Kidney (tissue), 14 donors: ENCODE data around the gene DUSP10. TPM values are rescaled to one million over a fixed set of nuclear protein-coding genes. Genes with fewer than 3 reads are reported as not detected.

Source experiments
- DNase-seq, 5 donors: peaks; one replicate each; pipeline ENCODE4 v3.0.0-alpha.2; 2013 to 2020
- FAIRE-seq: peaks from 2 replicates; lab custom pipeline; 2012; peaks lifted over from hg19 to GRCh38; lab: Jason Lieb, UNC
- H3K27ac ChIP-seq, 2 donors: one replicate each; pipeline ENCODE4 v1.7.0; 2013; ENCODE audit warnings: low read depth in 2 of 2, low read length in 2 of 2, inconsistent platforms in 1 of 2
- H3K27me3 ChIP-seq: one replicate; pipeline ENCODE4 v1.7.1; 2013; ENCODE audit warnings: low read length, inconsistent platforms; ENCODE audit not compliant: control insufficient read depth, insufficient read depth
- H3K36me3 ChIP-seq, 3 donors: one replicate each; pipeline versions ENCODE4 v1.7.0 to v1.7.1; 2013; ENCODE audit warnings: low read length in 3 of 3, control low read depth in 1 of 3, inconsistent platforms in 1 of 3; ENCODE audit not compliant: insufficient read depth in 3 of 3, control insufficient read depth in 2 of 3
- H3K4me1 ChIP-seq, 3 donors: one replicate each; pipeline versions ENCODE4 v1.7.0 to v1.7.1; 2013; ENCODE audit warnings: low read length in 3 of 3, inconsistent platforms in 1 of 3, low read depth in 1 of 3; ENCODE audit not compliant: control insufficient read depth in 2 of 3, insufficient read depth in 2 of 3
- H3K4me3 ChIP-seq, 3 donors: one replicate each; pipeline versions ENCODE4 v1.7.0 to v1.8.1; 2013; ENCODE audit warnings: low read length in 3 of 3, control low read depth in 1 of 3, inconsistent platforms in 1 of 3
- H3K9ac ChIP-seq, 3 donors: one replicate each; pipeline versions ENCODE4 v1.7.0 to v1.7.1; 2013; ENCODE audit warnings: low read length in 3 of 3, control low read depth in 1 of 3, inconsistent platforms in 1 of 3
- H3K9me3 ChIP-seq, 3 donors: one replicate each; pipeline versions ENCODE4 v1.7.0 to v1.7.1; 2013; ENCODE audit warnings: low read length in 3 of 3, control low read depth in 1 of 3, inconsistent platforms in 1 of 3; ENCODE audit not compliant: control insufficient read depth in 2 of 3, insufficient read depth in 1 of 3
- CTCF ChIP-seq: IDR thresholded peaks from 3 replicates; pipeline ENCODE4 v1.5.1; 2012; ENCODE audit warnings: mild to moderate bottlenecking, moderate library complexity, borderline replicate concordance; ENCODE audit not compliant: insufficient read depth; ENCODE audit errors: extremely low read depth
- intact Hi-C: fragments of 100-400 bp; cut with DNase I; formaldehyde crosslinking; loops from one replicate; pipeline ENCODE4 v1.11.1; 2022
- polyA plus RNA-seq: library from polyadenylated mRNA; stranded (reverse); fragments of 350-450 nt; fragmentation: Illumina TruSeq; extraction: RNeasy Lipid Tissue Mini Kit (QIAGEN cat#74804); gene quantifications from one replicate; pipeline ENCODE4 v1.2.3, GENCODE V29; 2014; ENCODE audit warnings: low read depth, low replicate concordance; ENCODE audit not compliant: insufficient read depth
- total RNA-seq: library from RNA; stranded (reverse); fragmentation: NEBNext Ultra II Directional; extraction: Animal tissue kit (Norgen Biotek cat#: 25700); gene quantifications from one replicate; pipeline ENCODE4 v1.2.1, GENCODE V29; 2021
- donor health status: control.
- donor health status: control.
- donor health status: control.
- donor health status: control.
- donor health status: control.
- donor health status: DM: yes; HTN: yes; CAD: no.
- donor health status: Normal renal cell carcinoma (clear cell type).

Gene DUSP10
- total and polyA plus RNA-seq, 2 donors from 2014 or later, result 1.0 to 5.3 TPM

DNA sequence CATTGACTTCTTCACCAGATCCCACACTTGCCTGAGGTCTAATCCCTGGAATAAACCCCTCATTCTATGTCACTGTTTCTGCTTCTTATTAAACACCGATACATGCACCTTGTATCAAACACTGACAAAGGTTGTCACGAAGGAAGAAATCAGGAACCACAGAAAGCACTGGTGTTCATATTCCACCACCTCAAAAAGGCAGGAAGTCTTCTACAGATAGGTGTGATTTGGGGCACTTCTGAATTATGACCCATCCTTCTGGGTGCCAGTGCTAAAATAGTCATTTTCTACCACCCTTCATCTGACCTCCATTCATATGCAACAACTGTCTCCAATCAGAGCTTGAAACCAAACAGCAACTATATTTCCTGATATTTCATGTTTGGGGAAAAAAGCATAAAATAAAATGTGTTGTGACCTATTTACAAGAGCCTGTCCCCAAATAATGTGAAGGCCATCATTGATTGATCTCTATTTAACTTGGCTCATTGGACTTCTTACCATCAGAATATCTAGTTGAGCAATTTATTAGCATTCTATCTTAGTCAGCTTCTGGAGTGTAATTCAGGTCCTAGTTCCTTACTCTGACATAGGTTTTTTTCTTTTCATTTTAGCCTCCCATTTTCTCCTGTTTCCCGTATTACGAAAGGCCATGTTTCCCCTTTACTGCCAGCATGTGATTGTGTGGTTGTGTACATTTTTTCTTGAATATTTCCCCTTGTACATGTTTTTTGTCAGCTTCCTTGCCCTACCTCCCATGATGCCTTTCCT lies 43.1 kb downstream of the DUSP10 start:
- Histone ChIP-seq H3K27ac (no peak overlapping the region), H3K4me1 (no peaks in the 10 kb centered on the region), H3K4me3 (no peak overlapping the region), H3K27me3 (no peaks in the 10 kb centered on the region), H3K9ac (no peak overlapping the region), H3K36me3 (no peaks in the 10 kb centered on the region), H3K9me3 (no peaks in the 10 kb centered on the region)
- no peak for TF ChIP-seq CTCF
- no peak for DNase-seq
- FAIRE-seq, result no peak
- intact Hi-C loops, result no loop called here

- peaks cover 0 to 4% (median 4%) of the 10 kb centered on the region in 3 donors for H3K9me3 ChIP-seq
- no peaks in the 10 kb centered on the region for H3K27me3 ChIP-seq
- no peak for TF ChIP-seq CTCF
- DNase-seq, result no peak
- no peaks in the 10 kb centered on the region for H3K4me1 ChIP-seq
- H3K27ac ChIP-seq, result no peak overlapping the region
- H3K9ac ChIP-seq, result no peak overlapping the region
- H3K4me3 ChIP-seq, result no peak overlapping the region
- intact Hi-C loops, result no loop called here
- no peaks in the 10 kb centered on the region for H3K36me3 ChIP-seq
- FAIRE-seq, result no peak
These were observed 43.9 kb downstream of the DUSP10 start for GRCh38 chr1:221697923-221698425.

DNA sequence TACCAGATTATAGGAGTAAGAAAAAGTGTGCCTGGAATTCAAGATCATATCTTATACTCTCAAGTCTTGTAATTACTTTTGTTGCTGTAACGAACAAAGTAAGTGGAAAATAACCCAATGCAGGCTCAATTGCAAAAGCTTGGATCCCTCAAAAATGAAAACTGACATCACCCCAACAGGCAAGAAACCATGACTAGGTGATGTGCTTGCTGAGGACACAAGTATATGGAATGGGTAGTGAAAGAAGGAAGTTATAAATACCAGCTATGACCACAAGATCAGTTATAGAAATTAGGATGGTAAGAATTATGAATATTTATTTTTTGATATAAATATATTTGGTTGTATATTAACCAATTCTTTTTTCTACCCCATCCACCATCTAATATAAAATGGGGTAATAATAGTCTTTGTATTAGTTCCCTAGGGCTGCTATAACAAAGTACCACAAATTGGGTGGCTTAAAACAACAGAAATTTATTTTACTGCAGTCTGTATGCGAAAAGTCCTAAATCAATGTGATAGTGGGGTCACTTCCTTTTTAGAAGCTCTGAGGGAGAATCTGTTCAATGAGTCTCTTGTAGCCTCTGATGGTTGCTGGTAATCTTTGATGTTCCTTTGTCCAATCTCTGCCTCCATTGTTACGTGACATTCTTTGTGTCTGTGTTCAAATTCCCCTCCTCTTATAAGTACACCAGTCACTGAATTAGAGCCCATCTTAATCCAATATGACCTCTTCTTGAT lies 45.0 kb downstream of the DUSP10 start:
- Histone ChIP-seq H3K27ac (no peak overlapping the region), H3K9me3 (peaks cover 0 to 4% (median 4%) of the 10 kb centered on the region in 3 donors), H3K9ac (no peak overlapping the region), H3K4me1 (no peaks in the 10 kb centered on the region), H3K4me3 (no peak overlapping the region), H3K36me3 (no peaks in the 10 kb centered on the region), H3K27me3 (no peaks in the 10 kb centered on the region)
- intact Hi-C loops, result no loop called here
- DNase-seq (no peak), FAIRE-seq (no peak)
- no peak for TF ChIP-seq CTCF
